CD4-positive, alpha-beta T cell treated with Interleukin-15 for 1 hour (primary cell): ENCODE measurements around the gene CORO2B.

Experiments
- DNase-seq: peaks from one replicate; pipeline ENCODE4 v3.0.0-alpha.2; 2020

Gene CORO2B

DNA sequence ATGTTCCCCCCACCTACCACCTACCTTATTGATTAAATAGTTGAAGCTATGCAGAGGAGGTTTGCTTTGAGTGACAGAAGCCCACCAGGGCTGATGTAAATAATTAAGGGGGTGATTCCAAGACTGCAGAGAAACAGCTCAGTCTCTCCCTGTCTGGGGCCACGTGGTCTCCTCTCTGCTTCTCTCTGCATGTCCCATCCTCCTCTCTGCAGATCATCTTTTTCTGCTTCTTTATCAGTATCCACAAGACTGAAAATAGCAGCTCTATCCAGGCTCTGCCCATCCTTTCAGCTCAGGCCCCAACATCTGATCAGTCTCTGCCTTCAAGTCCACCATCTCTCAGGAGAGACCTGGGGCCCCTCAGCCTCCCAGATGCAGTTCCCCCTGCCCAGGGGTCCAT, 131.1 kb downstream of the CORO2B start:
- no peak for DNase-seq

DNA sequence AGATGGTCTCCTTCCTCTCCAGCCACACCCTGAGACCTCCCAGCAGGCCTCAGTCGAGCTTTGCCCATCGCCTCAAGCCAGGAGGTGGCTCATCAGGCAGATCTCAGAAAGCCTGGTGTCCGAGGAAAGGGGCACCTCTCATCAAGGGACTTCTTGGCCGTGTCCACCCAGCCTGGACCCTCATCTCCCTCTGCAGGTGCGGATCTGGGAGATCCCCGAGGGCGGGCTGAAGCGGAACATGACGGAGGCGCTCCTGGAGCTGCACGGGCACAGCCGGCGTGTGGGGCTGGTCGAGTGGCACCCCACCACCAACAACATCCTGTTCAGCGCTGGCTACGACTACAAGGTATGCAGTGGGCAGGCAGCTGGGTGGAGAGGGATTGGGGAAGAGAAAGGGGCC, 131.7 kb downstream of the CORO2B start:
- DNase-seq = no peak

DNA sequence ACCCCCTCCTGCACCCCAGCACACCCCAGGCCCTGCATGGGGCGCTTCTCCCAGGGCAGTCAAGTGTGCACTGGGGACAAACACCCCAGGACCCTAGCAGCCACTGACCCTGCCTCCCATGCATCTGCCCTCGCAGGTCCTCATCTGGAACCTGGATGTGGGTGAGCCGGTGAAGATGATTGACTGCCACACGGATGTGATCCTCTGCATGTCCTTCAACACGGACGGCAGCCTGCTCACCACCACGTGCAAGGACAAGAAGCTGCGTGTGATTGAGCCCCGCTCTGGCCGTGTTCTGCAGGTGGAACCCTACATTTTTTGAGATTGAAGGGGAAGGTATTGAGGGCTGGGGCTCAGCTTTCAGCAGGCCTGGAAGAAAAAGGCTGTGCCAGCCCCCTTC, 132.6 kb downstream of the CORO2B start:
- DNase-seq = no peak

DNA sequence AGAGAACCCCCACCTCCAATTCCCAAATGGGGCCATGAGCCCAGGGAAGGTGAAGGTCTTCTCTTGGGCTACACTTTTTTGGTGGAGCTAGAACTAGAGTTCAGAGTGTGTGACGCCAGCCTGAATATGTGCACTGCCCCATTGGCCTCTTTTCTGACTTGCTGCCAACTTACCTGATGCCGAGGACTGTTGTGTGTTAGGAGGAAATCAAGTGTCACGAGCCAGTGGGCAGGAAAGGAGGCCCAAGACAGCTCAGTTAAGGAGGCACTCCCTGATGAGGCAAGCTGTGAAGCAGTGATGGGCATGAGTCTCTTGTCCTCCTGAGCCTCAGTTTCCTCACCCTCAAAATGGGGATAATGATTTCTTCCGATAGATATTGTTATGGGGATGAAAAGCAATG, 134.1 kb downstream of the CORO2B start:
- DNase-seq = no peak

DNA sequence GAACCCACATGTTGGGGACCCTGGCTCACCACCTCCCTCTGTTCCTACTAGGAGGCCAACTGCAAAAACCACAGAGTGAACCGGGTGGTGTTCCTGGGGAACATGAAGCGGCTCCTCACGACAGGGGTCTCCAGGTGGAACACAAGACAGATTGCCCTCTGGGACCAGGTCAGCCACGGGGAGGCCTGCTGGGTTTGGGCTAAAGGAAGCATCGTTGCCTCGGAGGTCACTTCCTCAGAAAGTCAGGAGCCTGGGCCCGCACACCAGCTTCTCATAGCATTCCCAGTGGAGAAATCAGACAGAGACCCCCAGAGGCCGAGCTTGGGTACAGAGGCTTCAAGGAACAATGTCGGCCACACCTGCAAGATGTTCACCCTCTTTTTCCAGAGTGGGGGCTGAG, 135.1 kb downstream of the CORO2B start:
- DNase-seq = no peak

DNA sequence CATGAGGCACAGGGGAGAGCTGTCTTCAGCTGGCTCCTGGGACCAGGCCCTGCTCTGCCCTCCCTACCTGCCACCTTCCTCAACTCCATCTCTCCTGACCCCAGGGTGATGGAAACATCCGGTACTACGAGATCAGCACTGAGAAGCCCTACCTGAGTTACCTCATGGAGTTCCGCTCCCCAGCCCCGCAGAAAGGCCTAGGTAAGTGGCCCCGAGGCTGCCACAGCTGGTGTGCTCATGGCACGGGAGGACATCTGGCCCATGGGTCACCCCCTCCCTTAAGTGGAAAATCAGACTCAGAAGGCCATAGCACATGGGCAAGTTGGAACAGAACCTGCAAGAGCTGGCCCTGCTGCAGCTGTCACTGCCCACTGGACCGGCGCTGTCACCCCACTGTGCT, 136.3 kb downstream of the CORO2B start:
- no peak for DNase-seq

DNA sequence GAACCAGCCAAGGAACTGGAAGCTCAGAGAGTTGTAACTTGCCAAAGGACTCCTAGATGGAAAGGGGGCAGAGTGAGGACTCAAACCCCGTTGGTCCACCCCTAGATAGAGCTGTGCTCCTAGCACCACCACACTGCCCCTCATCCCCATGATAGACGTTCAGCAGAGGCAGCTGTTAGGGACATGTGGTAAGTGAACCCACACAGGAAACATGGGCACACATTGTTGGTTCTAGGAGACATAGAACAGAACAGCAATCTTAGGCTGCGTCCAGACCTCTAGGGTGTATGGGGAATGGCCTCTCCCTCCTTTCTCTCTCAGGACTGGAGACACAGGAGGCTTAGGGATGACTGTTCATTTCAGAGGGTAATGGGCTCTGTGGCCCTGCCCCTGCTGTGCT, 139.2 kb downstream of the CORO2B start:
- DNase-seq = no peak

DNA sequence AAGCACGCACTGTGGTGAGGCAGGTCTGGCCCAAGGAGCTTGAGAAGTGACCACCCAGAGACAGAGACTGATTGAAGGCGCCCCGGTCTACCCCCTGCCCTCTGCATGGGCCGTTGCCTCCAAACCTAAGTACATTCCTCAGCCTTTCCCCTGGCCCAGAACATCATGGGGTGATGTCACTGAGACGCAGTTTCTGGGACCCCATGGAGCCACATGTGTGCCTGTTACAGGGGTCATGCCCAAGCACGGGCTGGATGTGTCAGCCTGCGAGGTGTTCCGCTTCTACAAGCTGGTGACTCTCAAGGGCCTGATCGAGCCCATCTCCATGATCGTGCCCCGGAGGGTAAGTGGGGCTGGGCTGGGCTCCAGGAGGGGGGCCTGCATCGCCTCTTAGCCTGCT, 139.7 kb downstream of the CORO2B start:
- DNase-seq = no peak

DNA sequence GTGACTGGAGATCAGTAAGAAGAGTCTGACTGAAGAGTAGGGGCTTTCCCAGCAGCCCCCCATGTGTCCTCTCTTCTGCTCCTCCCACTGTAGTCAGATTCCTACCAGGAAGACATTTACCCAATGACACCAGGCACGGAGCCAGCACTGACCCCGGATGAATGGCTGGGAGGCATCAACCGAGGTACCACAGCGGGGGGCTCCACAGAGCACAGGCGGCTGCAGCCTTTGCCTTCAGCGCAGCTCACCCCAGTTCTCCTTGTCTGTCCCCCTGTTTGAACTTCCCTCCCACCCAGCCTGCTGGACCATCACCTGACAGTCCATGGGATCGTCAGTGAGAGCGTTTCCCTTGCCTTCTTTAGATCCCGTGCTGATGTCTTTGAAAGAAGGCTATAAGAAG, 140.3 kb downstream of the CORO2B start:
- no peak for DNase-seq

DNA sequence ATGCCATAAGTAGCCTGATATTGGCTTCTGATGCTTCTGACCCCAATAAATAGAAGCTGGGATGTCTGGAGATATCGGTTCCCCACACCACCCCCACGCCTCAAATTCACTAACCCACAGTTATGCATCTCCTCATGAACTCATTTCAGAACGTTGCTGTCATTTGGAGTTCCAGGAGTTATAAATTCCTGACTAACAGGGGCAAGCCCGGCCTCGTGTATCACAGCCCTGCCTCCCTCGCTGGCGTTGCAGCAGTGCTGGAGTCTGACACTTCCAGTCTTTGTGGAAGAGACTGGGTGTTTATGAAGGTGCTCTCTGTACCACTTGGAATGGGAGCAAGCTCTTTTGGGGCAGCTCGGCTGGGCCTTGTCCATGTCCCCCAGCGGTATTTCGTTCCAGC, 140.9 kb downstream of the CORO2B start:
- no peak for DNase-seq

DNA sequence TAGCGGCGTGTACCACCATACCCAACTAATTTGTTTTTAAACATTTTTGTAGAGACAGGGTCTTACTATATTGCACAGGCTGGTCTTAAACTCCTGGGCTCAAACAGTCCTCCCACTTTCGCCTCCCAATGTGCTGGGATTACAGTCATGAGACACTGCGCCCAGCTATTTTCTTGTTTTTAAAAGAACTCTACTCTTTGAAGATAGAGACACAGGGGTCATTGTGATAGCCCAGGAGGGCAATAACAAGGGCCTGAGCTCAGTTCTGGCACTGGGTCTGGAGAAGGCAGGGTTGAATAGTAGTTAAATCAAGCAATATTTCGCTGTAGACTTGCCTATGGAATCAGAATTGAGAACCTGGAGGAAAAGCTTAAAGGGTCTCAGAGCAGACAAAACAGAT, 143.1 kb downstream of the CORO2B start:
- DNase-seq = no peak

DNA sequence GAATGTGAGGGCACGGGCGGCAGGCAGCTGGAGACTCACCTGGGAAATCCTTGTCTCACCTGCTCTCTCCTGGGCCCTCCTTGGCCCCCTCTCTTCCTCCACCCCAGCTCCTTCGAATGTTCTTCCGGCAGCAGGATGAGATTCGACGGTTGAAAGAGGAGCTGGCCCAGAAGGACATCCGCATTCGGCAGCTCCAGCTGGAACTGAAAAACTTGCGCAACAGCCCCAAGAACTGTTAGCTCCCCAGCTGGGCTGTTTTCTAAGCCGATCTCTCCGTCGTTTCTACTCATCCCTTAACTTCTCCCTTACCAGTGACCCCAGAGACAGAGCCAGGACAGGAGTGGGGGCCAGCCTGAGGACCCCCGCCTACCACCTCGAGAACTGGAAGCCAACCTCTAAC, 146.9 kb downstream of the CORO2B start:
- peak; percentile 23 for DNase-seq

DNA sequence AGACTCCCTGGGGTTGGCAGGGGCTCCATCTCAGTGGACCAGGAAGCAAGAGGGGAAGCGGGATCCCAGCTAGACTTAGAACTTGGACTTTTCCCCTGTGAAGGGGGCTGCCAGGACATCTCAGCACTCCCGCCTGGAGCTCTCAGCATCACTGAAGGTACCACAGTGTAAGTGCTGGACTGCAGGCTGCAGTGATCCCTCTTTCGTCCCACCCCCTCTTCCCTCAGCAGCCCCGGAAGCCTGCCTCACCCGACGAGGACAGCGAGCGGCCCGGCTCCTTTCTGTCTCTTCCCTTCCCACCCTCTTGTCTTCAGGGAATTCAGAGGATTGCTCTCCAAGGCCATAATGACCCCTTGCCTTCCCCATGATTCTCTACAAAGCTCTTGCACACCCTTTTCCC, 147.5 kb downstream of the CORO2B start:
- DNase-seq = no peak

DNA sequence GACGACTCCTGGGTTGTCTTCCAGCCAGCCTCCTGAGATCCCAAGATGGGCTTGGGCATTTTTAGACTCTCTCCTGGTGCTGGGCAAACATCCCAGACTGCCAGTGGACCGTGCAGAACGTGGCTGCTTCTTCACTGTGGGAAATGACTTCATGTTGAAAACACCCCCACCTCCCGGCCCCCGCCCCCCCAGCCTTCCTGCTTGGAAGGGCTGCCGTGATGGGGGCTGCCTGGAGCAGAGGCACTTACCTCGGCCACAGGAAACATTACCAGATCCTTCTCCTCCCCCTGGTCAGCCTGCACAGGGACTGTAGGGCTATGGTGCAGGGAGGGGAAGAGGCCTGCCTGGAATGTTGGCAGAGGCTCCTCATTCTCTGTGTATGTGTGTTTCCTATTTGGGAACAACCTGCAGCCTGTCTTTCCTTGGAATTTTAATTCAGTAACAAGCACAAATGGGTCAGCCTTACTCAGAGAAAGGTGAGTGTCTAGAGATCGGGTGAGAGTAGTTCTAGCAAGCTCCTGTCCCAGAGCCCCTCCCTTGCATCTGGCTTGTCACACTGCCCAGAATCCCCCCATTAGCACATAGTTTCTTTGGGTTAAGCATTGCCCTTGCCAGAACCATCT, 151.1 kb downstream of the CORO2B start:
- DNase-seq = no peak

DNA sequence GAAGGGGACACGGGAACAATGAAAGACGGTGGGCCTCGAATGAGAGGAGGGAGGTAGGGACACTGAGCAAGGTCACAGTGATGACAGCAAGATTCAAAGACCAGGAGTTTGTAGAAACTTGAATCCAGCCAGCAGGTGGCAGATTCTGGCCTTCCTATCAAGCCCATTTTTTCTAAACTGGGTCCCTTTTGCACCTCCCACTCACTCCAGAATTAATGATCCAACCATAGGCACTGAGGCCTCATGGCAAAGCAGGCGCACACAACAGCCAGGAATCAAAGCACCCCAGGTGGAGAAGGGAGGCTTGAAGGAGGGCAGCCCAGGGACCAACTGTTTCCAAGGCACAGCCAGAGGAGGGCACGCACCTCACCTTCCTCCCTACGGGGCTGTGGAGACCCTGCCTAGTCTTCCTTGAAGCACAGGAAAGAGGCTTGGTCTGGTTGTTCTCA, 151.7 kb downstream of the CORO2B start:
- no peak for DNase-seq

DNA sequence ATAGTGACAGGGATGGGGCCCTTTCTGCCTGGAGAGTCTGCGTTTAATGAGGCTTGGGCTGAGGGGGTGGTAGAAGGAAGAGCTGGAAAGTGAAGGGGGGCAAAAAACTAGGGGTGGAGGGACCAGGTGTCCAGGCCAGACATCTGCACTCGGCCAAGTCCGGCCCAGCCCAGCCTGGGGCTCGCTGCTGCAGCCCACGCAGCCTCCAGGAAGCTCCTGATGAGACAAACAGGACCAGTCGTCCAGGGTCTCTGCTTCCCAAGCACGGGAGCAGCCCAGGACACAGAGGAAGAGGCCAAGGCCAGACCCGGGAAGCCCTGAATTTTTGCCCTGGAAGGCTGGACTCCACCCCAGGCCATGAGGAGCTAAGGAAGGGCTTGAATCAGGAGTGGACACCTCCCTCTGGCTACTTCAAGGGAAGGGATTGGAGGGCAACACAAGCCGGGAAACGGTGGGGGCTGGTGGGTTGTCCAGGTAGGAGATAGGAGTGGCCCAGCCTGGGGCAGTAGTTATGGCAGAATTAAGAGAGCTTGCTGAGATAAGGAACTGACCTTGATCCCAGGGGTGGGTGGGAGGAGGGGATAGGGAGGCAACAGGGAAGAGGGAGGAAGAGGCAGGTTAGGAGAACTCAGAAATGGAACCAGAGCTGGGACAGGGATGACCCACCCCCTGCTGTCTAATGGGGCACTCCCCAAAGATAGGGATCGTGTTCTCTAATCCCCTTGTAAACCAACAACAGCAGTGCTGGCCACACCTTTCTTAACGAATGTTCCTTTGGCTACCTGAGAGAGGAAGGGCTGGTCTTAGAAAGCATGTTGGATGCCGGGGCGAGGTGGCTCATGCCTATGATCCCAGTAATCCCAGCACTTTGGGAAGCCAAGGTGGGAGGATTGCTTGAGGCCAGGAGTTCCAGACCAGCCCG, 152.4 kb downstream of the CORO2B start:
- DNase-seq = no peak

DNA sequence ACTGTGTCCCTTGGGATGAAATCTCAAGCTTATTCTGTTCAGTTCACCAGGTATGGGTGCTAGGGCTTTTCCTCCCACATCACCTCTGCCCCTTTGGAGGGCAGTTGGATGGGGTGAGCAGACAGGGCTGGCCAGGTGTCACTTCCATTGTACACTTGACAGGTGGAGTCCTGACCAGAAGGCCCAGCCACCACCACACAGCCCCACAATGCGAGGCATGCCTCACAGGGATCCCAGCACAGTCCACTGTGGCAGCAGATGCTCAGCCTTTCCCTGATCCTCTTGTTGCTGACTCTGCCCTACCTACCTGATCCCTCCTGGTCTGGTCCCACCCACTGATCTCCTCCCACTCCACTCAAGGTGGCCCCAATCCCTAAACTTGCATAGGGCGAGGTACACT, 153.7 kb downstream of the CORO2B start:
- DNase-seq = no peak

DNA sequence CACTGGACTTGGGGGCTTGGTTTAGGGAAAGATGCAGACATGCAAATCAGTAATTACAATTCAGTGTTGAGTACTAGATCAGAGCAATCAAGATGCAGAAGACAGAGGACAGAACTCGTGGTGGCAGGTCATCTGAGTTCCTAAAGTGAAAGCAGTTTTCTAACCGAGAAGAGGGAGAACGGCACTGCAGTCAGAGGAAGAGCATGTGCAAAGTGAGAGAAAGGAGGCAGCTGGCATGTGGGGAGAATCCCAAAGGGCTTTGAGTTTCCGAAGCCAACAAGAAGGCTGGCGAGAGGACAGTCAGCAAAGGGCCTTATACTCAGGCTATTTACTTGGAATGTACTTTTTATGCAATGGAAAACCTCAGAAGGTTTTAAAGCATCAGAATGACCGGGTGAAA, 154.9 kb downstream of the CORO2B start:
- no peak for DNase-seq

DNA sequence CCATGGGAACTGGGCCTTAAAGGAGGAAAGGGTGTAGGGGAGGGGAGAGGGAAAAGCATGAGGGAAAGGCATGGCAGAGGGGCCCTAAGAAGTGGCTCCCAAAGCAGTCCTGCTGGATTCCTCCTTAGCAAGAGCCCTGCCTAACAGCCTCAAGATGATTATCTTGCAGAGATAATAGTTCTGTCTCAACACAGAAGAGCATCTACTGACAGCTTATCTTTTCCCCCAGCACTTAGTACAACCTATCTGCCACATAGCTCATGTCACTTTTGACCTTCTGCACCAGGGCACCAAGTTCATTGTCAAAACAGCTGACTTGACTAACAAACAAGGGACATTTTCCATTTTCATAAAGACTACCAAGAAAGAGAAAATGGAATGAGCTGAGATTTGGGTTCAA, 155.6 kb downstream of the CORO2B start:
- DNase-seq = no peak

DNA sequence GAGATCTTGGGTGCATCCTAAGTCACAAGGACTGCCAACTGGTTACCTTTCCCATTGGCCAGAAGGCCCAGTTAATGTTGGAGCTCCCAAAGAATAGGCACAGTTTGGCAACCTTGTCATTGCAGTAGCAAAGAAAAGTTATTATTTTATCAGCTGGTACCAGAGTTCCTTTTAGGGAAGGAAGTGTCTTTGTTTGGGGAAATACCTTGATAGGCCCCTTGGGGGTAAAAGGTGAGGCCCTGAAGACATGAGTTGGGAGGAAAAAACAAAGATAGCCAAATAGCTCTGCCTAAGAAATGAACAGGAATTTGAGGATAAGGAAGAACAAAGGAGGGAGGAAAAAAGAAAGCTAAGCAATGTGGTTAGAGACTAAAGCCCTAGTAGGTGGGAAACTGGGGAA, 156.1 kb downstream of the CORO2B start:
- DNase-seq = no peak

DNA sequence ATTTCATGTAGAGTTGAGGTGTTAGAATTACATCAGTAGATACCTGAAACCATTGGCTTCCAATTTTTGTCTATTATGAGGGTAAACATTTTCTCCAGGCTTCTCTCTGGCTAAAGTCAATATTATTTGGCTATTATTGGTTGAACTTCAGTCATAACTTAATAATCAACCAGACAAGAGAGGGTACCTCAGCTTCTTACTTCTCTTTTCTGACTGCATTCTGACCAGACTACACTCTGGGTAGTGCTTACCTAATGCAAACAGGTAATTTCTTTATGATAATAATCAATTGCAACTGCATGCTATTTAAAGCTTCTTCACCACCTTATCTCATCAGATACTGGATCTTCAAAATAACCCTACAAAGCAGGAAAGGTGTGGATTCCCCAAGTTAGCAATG, 156.8 kb downstream of the CORO2B start:
- no peak for DNase-seq

DNA sequence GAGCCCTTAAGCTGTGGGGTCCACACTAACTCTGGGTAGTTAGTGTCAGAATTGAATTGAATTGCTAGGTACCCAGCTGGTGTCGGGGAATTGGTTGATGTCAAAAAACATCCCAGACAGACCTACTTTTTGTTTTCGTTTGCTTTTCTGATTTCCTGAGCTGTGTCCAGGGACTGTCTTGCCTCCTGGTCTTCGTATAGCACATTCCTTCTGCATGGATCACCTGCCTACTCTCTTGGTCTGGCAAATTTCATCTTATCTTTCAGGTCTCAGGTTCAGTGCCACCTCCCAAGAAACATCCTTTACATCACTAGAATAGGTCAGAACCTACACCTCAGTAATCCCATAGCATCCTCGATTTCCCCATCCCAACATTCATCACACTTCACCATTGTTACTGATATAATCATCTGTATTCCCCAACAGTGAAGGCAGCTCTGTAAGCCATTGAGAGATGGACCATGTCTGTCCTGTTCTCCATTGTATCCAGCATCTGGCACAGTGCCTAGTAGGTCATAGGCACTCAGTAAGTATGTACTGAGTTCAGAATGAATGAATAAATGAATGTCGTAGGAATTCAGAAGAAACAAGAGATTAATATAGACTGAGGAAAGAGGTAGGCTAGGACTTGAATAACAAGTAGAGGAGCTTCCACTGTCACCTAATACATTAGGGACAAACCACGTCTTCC, 160.7 kb downstream of the CORO2B start:
- no peak for DNase-seq

DNA sequence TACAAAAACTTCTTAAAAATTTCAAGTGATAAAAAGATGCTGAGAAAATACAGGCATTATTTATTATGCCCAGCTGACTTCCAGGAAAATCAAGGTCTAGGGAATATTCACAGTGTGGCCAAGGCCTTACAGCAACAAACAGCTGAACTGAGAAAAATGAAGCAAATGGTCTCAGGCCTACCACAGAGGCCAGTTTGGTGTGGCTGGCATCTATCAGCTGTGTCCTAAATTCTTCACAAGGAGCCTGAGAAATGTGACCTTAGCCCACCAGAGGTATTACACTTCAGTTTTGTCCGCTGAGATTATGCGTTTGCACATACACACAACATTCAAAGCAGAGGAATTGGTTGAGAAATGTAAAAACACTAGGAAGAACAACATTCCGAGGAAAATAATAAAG, 164.5 kb downstream of the CORO2B start:
- DNase-seq = no peak

DNA sequence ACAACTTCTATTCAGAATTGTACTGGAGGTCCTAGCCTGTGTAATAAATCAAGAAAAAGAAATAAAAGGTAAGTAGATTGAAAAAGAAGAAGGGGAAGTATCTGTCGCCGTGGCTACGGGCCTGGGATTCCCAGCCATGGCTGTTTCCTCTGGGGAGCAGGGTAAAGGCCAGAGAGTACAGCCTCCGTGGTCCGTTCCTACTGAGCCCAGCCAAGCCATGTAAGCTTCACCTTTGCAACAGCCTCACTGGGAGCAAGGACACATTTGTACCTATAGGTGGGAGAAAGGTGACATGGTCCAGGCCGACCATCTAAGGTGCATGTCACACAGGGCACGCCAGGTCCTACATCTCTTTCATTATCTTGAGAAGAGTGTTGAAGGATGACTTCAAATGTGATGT, 170.6 kb downstream of the CORO2B start:
- DNase-seq = no peak
